Measurements from ENCODE around the gene TRIM14.
"Not testable (repeated sequence)": the region's sequence is repeated elsewhere in the genome, so short reads cannot be mapped to it uniquely, and the experiment has no call there.

Gene TRIM14

DNA sequence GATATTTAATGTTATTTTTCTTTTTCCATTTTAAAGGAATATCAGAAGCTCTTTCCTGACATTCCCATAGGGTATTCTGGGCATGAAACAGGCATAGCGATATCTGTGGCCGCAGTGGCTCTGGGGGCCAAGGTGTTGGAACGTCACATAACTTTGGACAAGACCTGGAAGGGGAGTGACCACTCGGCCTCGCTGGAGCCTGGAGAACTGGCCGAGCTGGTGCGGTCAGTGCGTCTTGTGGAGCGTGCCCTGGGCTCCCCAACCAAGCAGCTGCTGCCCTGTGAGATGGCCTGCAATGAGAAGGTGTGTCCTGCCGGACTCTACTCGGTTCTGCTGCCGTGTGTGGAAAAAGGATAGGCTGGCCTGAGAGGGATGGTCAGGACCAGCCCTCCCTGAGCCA is 38.2 kb downstream of the TRIM14 start:
- DNase-seq: no peak

DNA sequence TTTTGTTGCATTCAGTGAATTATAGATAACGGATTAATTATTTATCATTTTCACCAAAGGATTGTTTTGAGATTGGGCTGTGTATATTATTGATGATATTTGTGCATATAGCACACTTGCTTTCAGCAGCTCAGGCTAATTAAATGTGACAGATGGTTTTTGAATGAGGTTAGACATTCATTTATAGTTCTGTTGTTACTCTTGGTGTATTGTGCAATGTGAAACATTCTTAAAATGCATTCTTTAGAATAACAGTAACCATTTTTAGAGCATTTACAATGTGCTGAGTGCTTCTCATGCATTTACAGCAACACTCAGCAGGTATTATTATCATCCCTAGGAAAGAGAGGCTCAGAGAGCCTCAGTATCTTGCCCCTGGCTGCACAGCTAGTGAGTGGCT is 38.7 kb downstream of the TRIM14 start:
- no peak for DNase-seq

GRCh38 chr9:98078895-98079294 is 40.1 kb downstream of the TRIM14 start:
- DNase-seq: no peak

DNA sequence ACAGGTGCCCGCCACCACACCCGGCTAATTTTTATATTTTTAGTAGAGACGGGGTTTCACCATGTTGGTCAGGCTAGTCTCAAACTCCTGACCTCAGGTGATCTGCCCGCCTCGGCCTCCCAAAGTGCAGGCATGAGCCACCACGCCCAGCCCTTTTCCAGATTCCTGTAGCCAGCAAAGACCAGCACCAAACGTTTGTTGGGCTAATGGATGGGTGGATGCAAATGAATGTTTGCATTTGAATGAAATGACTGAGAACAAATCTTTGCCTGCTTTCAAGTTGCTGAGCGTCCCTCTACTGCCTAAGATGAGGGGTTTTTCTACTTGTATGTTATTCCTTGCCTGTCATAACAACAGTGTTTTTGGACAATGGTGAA is 42.5 kb downstream of the TRIM14 start:
- not testable (repeated sequence) for DNase-seq

DNA sequence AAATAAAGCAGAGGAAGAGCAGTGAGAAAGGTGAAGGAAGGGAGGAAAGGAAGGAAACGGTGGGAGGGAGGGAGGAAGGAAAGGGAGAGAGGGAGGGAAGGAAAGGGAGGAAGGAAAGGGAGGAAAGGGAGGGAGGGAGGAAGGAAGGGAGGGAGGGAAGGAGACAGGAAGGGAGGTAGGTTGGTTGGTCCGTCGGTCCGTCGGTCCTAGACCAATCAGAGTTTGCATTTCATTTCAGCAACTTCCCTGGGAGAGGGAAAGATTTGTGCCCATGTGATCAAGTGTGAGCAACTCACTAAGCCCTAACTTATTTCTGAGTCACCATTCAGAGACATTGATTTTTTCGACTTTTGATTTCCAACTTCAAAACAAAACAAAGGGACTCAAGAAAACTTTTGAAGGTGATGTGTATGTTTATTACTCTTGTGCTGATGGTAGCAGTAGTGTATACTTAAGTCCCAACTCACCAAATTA is 43.7 kb downstream of the TRIM14 start:
- DNase-seq: peak; percentile 28

- DNase-seq: peak; percentile 79
Observed at GRCh38 chr9:98074115-98074990, 44.7 kb downstream of the TRIM14 start.

DNA sequence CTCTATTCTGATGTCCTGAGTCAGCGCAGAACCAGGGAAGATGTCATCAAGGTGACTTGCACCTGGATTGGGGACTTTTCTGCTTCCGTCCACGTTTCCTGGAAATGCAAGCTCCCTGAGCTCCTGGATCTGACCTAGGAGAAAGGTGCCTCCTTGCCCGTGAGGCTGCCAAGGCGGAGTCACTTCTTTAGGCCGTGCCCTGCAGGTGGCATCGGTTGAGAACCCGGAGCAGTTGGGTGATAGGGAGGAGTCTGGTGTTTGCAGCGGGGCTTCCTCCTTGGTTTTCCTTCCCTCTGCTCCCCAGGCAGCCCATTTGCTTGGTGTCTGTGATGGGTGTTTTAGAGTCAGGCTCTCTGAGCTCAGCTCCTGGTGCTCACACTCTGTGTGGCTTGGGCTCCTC is 47.3 kb downstream of the TRIM14 start:
- DNase-seq: no peak

GRCh38 chr9:98070704-98071103 is 48.3 kb downstream of the TRIM14 start:
- no peak for DNase-seq

- DNase-seq: no peak
Observed at GRCh38 chr9:98069551-98069950, 49.5 kb downstream of the TRIM14 start.

DNA sequence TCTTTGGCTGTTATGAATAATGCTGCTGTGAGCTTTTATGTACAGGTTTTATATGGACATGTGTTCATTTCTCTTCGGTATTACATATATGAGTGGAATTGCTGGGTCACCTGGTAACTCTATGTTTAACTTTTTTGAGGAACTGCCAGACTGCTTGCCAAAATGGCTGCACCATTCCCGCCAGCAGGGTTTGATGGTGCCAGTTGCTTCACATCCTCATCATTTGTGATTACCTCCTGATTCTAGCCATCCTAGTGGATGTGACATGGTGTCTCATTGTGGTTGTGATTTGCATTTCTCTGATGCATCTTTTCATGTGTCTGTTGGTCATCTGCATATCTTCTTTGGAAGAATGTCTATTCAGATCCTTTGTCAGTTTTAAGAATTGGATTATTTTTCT is 51.8 kb downstream of the TRIM14 start:
- DNase-seq: no peak

GRCh38 chr9:98066235-98066634 is 52.8 kb downstream of the TRIM14 start:
- DNase-seq: no peak

GRCh38 chr9:98064623-98065392 is 54.2 kb downstream of the TRIM14 start:
- DNase-seq: no peak

- no peak for DNase-seq
Observed at GRCh38 chr9:98062161-98062560, 56.9 kb downstream of the TRIM14 start.

GRCh38 chr9:98057138-98057799 is 61.8 kb downstream of the TRIM14 start:
- no peak for DNase-seq

- DNase-seq: peak; percentile 96
Observed at GRCh38 chr9:98056269-98057137, 62.5 kb downstream of the TRIM14 start, which contains the start of gene NANS. TSS of gene NANS (plus strand) at chr9:98056732. CDS start at chr9:98056809, 77 bp downstream.

- DNase-seq: no peak
Observed at GRCh38 chr9:98054376-98054951, 64.6 kb downstream of the TRIM14 start.

DNA sequence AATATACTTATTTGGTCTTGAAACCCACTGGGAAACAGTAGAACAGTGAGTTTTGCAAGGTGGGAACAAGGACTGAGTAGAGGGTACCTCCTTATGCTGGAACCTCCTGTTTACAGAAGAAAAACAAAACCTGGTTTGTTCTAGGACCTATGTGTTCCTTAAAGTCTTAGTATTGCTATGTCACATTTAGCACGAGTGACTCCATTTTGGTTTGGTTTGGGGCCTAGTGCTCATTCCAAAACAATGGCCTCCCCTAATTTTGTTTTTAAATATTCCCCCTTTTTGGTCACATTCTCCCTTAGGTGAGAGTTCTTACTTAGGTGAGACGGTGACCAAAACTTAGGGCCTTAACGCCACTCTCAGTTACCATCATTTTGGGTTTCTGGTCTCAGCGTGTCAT is 68.7 kb downstream of the TRIM14 start:
- DNase-seq: no peak

- DNase-seq: no peak
Observed at GRCh38 chr9:98049288-98050072, 69.5 kb downstream of the TRIM14 start.

- DNase-seq: no peak
Observed at GRCh38 chr9:98047002-98047401, 72.0 kb downstream of the TRIM14 start.

DNA sequence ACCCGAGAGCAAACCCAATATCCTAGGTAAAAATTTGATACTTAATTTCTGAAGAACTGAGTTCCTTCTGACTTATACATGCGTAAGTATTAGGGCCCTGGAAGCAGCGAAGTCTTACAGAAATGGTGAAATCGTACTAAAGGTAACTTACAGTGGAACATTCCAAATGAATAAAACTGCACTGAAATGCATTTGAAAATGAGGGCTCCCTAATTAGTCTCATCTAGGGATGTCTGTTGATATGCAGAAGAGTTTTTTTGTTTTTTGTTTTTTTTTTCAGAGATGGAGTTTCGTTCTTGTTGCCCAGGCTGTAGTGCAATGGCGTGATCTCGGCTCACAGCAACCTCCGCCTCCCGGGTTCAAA is 72.9 kb downstream of the TRIM14 start:
- DNase-seq: no peak
